ENCODE results near the gene DNMBP. TPM values are rescaled to one million over a fixed set of nuclear protein-coding genes. Genes with fewer than 3 reads are reported as not detected.

DNMBP gene
- total RNA-seq, 2 experiments from 2014 or later = 2.2 to 2.3 TPM

GRCh38 chr10:100033766-100034418 is 24.1 kb upstream of the DNMBP start:
- Histone ChIP-seq H3K9me3 (ENCODE audit: control insufficient read depth in 1 of 2, insufficient read depth in 1 of 2, low read length in 2 of 2) (no peaks in the 10 kb centered on the region), H3K36me3 (ENCODE audit: insufficient read depth, low read length) (no peaks in the 10 kb centered on the region), H3K27me3 (ENCODE audit: control insufficient read depth in 1 of 2, insufficient read depth in 2 of 2, low read length in 2 of 2) (no peaks in the 10 kb centered on the region), H3K4me1 (ENCODE audit: insufficient read depth, low read length) (no peaks in the 10 kb centered on the region), H3K27ac (ENCODE audit: low read depth in 1 of 2, low read length in 2 of 2) (no peak overlapping the region), H3K4me3 (ENCODE audit: low read length) (no peak overlapping the region)
- TF ChIP-seq CTCF (IDR thresholded peaks at IDR 0.05) = no peak
- H3K4me3 Mint-ChIP-seq = no peak overlapping the region
- ChIA-PET POLR2A (no interaction called here), CTCF (no interaction called here)
- no peak for ATAC-seq (ENCODE audit: poor library complexity)
- peaks cover 22% of the 10 kb centered on the region for H3K27me3 Mint-ChIP-seq
- no peaks in the 10 kb centered on the region for H3K4me1 Mint-ChIP-seq (ENCODE audit: low read depth)
- H3K36me3 Mint-ChIP-seq (ENCODE audit: low read depth) = no peaks in the 10 kb centered on the region
- intact Hi-C loops (cut with DNase I, micrococcal nuclease) = no loop called here
- H3K27ac Mint-ChIP-seq = no peak overlapping the region
- H3K9me3 Mint-ChIP-seq = no peaks in the 10 kb centered on the region
- no peak for DNase-seq

- no peak overlapping the region for H3K27ac Mint-ChIP-seq
- intact Hi-C loops (cut with DNase I, micrococcal nuclease) = no loop called here
- no peaks in the 10 kb centered on the region for H3K36me3 Mint-ChIP-seq (ENCODE audit: low read depth)
- H3K36me3 ChIP-seq (ENCODE audit: insufficient read depth, low read length) = no peaks in the 10 kb centered on the region
- H3K27me3 ChIP-seq (ENCODE audit: control insufficient read depth in 1 of 2, insufficient read depth in 2 of 2, low read length in 2 of 2) = no peaks in the 10 kb centered on the region
- ChIA-PET POLR2A (interaction anchor here (1.2 kb wide), 1 partner anchor 13 kb away, joined by 3 read pairs; no protein-coding TSS in a partner anchor), CTCF (no interaction called here)
- no peaks in the 10 kb centered on the region for H3K4me1 Mint-ChIP-seq (ENCODE audit: low read depth)
- no peak overlapping the region for H3K27ac ChIP-seq (ENCODE audit: low read depth in 1 of 2, low read length in 2 of 2)
- H3K4me3 ChIP-seq (ENCODE audit: low read length) = no peak overlapping the region
- no peak for TF ChIP-seq CTCF (IDR thresholded peaks at IDR 0.05)
- H3K4me3 Mint-ChIP-seq = no peak overlapping the region
- no peak for ATAC-seq (ENCODE audit: poor library complexity)
- peaks cover 3% of the 10 kb centered on the region for H3K9me3 Mint-ChIP-seq
- H3K27me3 Mint-ChIP-seq = peaks cover 4% of the 10 kb centered on the region
- DNase-seq = no peak
- peaks cover 6 to 14% of the 10 kb centered on the region in 2 experiments for H3K9me3 ChIP-seq (ENCODE audit: control insufficient read depth in 1 of 2, insufficient read depth in 1 of 2, low read length in 2 of 2)
- no peaks in the 10 kb centered on the region for H3K4me1 ChIP-seq (ENCODE audit: insufficient read depth, low read length)
Measured at GRCh38 chr10:100027416-100027815, 17.7 kb upstream of the DNMBP start.

- Mint-ChIP-seq H3K27ac (no peak overlapping the region), H3K4me3 (no peak overlapping the region), H3K9me3 (peaks cover 3% of the 10 kb centered on the region), H3K4me1 (ENCODE audit: low read depth) (no peaks in the 10 kb centered on the region), H3K36me3 (ENCODE audit: low read depth) (no peaks in the 10 kb centered on the region), H3K27me3 (peaks cover 10% of the 10 kb centered on the region)
- TF ChIP-seq CTCF (IDR thresholded peaks at IDR 0.05) = no peak
- intact Hi-C loops (cut with DNase I, micrococcal nuclease) = no loop called here
- Histone ChIP-seq H3K36me3 (ENCODE audit: insufficient read depth, low read length) (no peaks in the 10 kb centered on the region), H3K4me3 (ENCODE audit: low read length) (no peak overlapping the region), H3K27ac (ENCODE audit: low read depth in 1 of 2, low read length in 2 of 2) (no peak overlapping the region), H3K27me3 (ENCODE audit: control insufficient read depth in 1 of 2, insufficient read depth in 2 of 2, low read length in 2 of 2) (no peaks in the 10 kb centered on the region), H3K4me1 (ENCODE audit: insufficient read depth, low read length) (peaks cover 1% of the 10 kb centered on the region), H3K9me3 (ENCODE audit: control insufficient read depth in 1 of 2, insufficient read depth in 1 of 2, low read length in 2 of 2) (peaks cover 6 to 14% of the 10 kb centered on the region in 2 experiments)
- ChIA-PET CTCF (interaction anchor here (1.3 kb wide), 1 partner anchor 15 kb away, joined by 3 read pairs; the partner anchor contains the start of gene DNMBP), POLR2A (no interaction called here)
- DNase-seq (no peak), ATAC-seq (ENCODE audit: poor library complexity) (no peak)
Measured at GRCh38 chr10:100025576-100025975, 15.8 kb upstream of the DNMBP start.
